Loucy (cell line): Measurements from ENCODE around the gene DNMBP.

Source experiments
- H2AFZ ChIP-seq: fragments of 200-600 bp; sonication (generic); 2 replicates; pipeline ENCODE4 v1.6.0; 2016; ENCODE audit warnings: antibody characterized with exemption, mild to moderate bottlenecking, low read length, moderate library complexity
- H3F3A ChIP-seq: fragments of 200-600 bp; 2 replicates; pipeline ENCODE4 v1.6.0; 2016; ENCODE audit warnings: antibody characterized with exemption, low read depth, mild to moderate bottlenecking
- H3K27me3 ChIP-seq: fragments of 200-600 bp; sonication (generic); 2 replicates; pipeline ENCODE4 v1.6.1; 2014; ENCODE audit warnings: low read length, mild to moderate bottlenecking; ENCODE audit not compliant: insufficient read depth, poor library complexity, severe bottlenecking
- H3K36me3 ChIP-seq: fragments of 200-600 bp; sonication (generic); 2 replicates; pipeline ENCODE4 v1.6.1; 2016; ENCODE audit warnings: low read length; ENCODE audit not compliant: insufficient read depth
- H3K4me1 ChIP-seq: fragments of 200-600 bp; sonication (generic); 2 replicates; pipeline ENCODE4 v1.5.1; 2014; ENCODE audit warnings: low read length, mild to moderate bottlenecking; ENCODE audit not compliant: insufficient read depth, poor library complexity, severe bottlenecking
- H3K4me2 ChIP-seq: fragments of 200-600 bp; sonication (generic); 2 replicates; pipeline ENCODE4 v1.6.0; 2014; ENCODE audit warnings: antibody characterized with exemption, low read length, low read depth, mild to moderate bottlenecking; ENCODE audit not compliant: poor library complexity, severe bottlenecking
- H3K4me3 ChIP-seq: fragments of 200-600 bp; sonication (generic); 2 replicates; pipeline ENCODE4 v1.5.1; 2014; ENCODE audit warnings: low read length, mild to moderate bottlenecking, mixed read lengths; ENCODE audit not compliant: poor library complexity, severe bottlenecking
- H3K79me2 ChIP-seq: fragments of 200-600 bp; sonication (generic); 2 replicates; pipeline ENCODE4 v1.6.1; 2014; ENCODE audit warnings: low read length; ENCODE audit not compliant: insufficient read depth
- H3K9ac ChIP-seq: fragments of 200-600 bp; sonication (generic); 2 replicates; pipeline ENCODE4 v1.6.0; 2014; ENCODE audit warnings: mild to moderate bottlenecking, low read depth, low read length, moderate library complexity; ENCODE audit not compliant: poor library complexity, severe bottlenecking
- H3K9me2 ChIP-seq: fragments of 200-600 bp; sonication (generic); replicated peaks from 2 replicates; pipeline ENCODE4 v1.6.1; 2016; ENCODE audit warnings: low read depth, low read length, mixed read lengths
- H3K9me3 ChIP-seq: fragments of 200-600 bp; sonication (generic); 2 replicates; pipeline ENCODE4 v1.6.1; 2014; ENCODE audit warnings: mild to moderate bottlenecking, antibody characterized with exemption, low read length, low read depth; ENCODE audit not compliant: insufficient read depth
- H4K20me1 ChIP-seq: fragments of 200-600 bp; sonication (generic); 2 replicates; pipeline ENCODE4 v1.6.0; 2014; ENCODE audit warnings: antibody characterized with exemption, low read length, mild to moderate bottlenecking; ENCODE audit not compliant: insufficient read depth, poor library complexity, severe bottlenecking
- CTCF ChIP-seq: fragments of 200-600 bp; sonication (generic); conservative IDR thresholded peaks from 2 replicates; pipeline ENCODE4 v1.5.1; 2014; ENCODE audit warnings: mild to moderate bottlenecking, antibody characterized with exemption, low read length
- EZH2phosphoT487 ChIP-seq: fragments of 200-600 bp; IDR thresholded peaks from 2 replicates; pipeline ENCODE4 v1.6.1; 2018; ENCODE audit warnings: antibody characterized with exemption, mild to moderate bottlenecking, moderate library complexity, borderline replicate concordance

The DNMBP gene

GRCh38 chr10:99914236-99914635 is 95.5 kb downstream of the DNMBP start:
- Histone ChIP-seq H2AFZ (no peak overlapping the region), H3F3A (no peaks in the 10 kb centered on the region), H3K4me2 (no peak overlapping the region), H3K27me3 (no peaks in the 10 kb centered on the region), H3K4me1 (no peaks in the 10 kb centered on the region), H3K9me2 (no peaks in the 10 kb centered on the region), H3K79me2 (no peaks in the 10 kb centered on the region), H4K20me1 (no peaks in the 10 kb centered on the region), H3K4me3 (no peak overlapping the region), H3K36me3 (no peaks in the 10 kb centered on the region), H3K9me3 (no peaks in the 10 kb centered on the region), H3K9ac (no peak overlapping the region)
- TF ChIP-seq CTCF: no peak
- TF ChIP-seq EZH2phosphoT487: no peak

GRCh38 chr10:99913831-99914235 is 95.9 kb downstream of the DNMBP start:
- Histone ChIP-seq H2AFZ (no peak overlapping the region), H4K20me1 (no peaks in the 10 kb centered on the region), H3K9me2 (no peaks in the 10 kb centered on the region), H3K9ac (no peak overlapping the region), H3K9me3 (no peaks in the 10 kb centered on the region), H3K27me3 (no peaks in the 10 kb centered on the region), H3K4me3 (no peak overlapping the region), H3F3A (no peaks in the 10 kb centered on the region), H3K36me3 (no peaks in the 10 kb centered on the region), H3K4me1 (no peaks in the 10 kb centered on the region), H3K79me2 (no peaks in the 10 kb centered on the region), H3K4me2 (no peak overlapping the region)
- TF ChIP-seq EZH2phosphoT487 (no peak), CTCF (no peak)

- no peaks in the 10 kb centered on the region for H4K20me1 ChIP-seq
- no peak overlapping the region for H3K4me2 ChIP-seq
- H3K4me3 ChIP-seq: no peak overlapping the region
- no peak for TF ChIP-seq EZH2phosphoT487
- TF ChIP-seq CTCF: no peak
- H2AFZ ChIP-seq: no peak overlapping the region
- no peaks in the 10 kb centered on the region for H3K9me3 ChIP-seq
- no peaks in the 10 kb centered on the region for H3K27me3 ChIP-seq
- H3K4me1 ChIP-seq: no peaks in the 10 kb centered on the region
- H3K9ac ChIP-seq: no peak overlapping the region
- no peaks in the 10 kb centered on the region for H3K79me2 ChIP-seq
- peaks cover 14% of the 10 kb centered on the region; the same call in 1 of the 2 replicates for H3K36me3 ChIP-seq
- no peaks in the 10 kb centered on the region for H3K9me2 ChIP-seq
- H3F3A ChIP-seq: no peaks in the 10 kb centered on the region
Measured at GRCh38 chr10:99912041-99912440, 97.7 kb downstream of the DNMBP start.
